Effector memory CD8-positive, alpha-beta T cell (primary cell): ENCODE data around the gene SLC2A8.

Experiments used
- ATAC-seq: fragments of 150-1000 bp; cut with Tn5 transposase; replicated peaks from 2 replicates; pipeline ENCODE4 v1.10.0; 2021; ENCODE audit warnings: mild to moderate bottlenecking, moderate library complexity
- DNase-seq, 3 experiments: peaks; one replicate each; pipeline ENCODE4 v3.0.0; 2021
- H3K27ac Mint-ChIP-seq, 2 donors: one replicate each; pipeline ENCODE4 v1.8.0; 2022; ENCODE audit warnings: mild to moderate bottlenecking in 2 of 2, mixed read lengths in 2 of 2, moderate library complexity in 2 of 2
- H3K27me3 Mint-ChIP-seq, 2 donors: one replicate each; pipeline ENCODE4 v1.8.0; 2022; ENCODE audit warnings: mixed read lengths in 2 of 2
- H3K36me3 Mint-ChIP-seq: one replicate; pipeline ENCODE4 v1.8.0; 2022; ENCODE audit warnings: mild to moderate bottlenecking, moderate library complexity, mixed read lengths; ENCODE audit not compliant: insufficient read depth
- H3K4me1 Mint-ChIP-seq, 2 donors: one replicate each; pipeline ENCODE4 v1.8.0; 2022; ENCODE audit warnings: low read depth in 2 of 2, mixed read lengths in 2 of 2
- H3K4me3 Mint-ChIP-seq, 2 donors: one replicate each; pipeline ENCODE4 v1.8.0; 2022; ENCODE audit warnings: mild to moderate bottlenecking in 2 of 2, mixed read lengths in 2 of 2, moderate library complexity in 2 of 2
- H3K9me3 Mint-ChIP-seq, 2 donors: one replicate each; pipeline ENCODE4 v1.8.0; 2022; ENCODE audit warnings: mixed read lengths in 2 of 2

Gene SLC2A8

GRCh38 chr9:127388856-127389238 is 8.1 kb upstream of the SLC2A8 start:
- H3K27me3 Mint-ChIP-seq: peaks cover 45 to 55% of the 10 kb centered on the region in 2 donors
- H3K9me3 Mint-ChIP-seq: no peaks in the 10 kb centered on the region
- peaks cover 11% of the 10 kb centered on the region for H3K36me3 Mint-ChIP-seq
- ATAC-seq (no peak), DNase-seq (no peak)
- H3K27ac Mint-ChIP-seq: peak overlapping the region; percentile 86 to 92
- H3K4me3 Mint-ChIP-seq: peak overlapping the region; percentile 46 to 49
- H3K4me1 Mint-ChIP-seq: peaks cover 22 to 24% of the 10 kb centered on the region in 2 donors

GRCh38 chr9:127389381-127390247 is 7.4 kb upstream of the SLC2A8 start:
- H3K27ac Mint-ChIP-seq: peak overlapping the region in 1 of 2 donors; percentile 86
- peak overlapping the region in 1 of 2 donors; percentile 46 for H3K4me3 Mint-ChIP-seq
- peaks cover 11% of the 10 kb centered on the region for H3K36me3 Mint-ChIP-seq

DNA sequence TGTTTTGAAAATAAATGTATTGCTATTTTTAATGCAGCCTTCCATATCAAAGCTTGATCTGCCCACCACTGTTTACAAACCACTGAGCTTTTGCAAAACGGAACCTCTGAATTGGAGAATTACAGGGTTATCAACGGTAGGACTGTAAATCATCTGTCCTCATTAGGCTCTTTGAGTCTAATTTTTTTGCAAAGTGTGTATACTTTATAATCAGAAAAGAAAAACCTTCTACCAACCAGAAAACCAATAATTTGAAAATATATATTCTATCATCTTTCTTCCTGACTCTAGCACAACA is 6.8 kb upstream of the SLC2A8 start:
- Mint-ChIP-seq H3K27ac (no peak overlapping the region), H3K36me3 (peaks cover 11% of the 10 kb centered on the region), H3K27me3 (peaks cover 34 to 42% of the 10 kb centered on the region in 2 donors)

More at GRCh38 chr9:127389381-127390247, 7.4 kb upstream of the SLC2A8 start:
- Mint-ChIP-seq H3K4me1 (peaks cover 18 to 20% of the 10 kb centered on the region in 2 donors), H3K9me3 (no peaks in the 10 kb centered on the region), H3K27me3 (peaks cover 38 to 47% of the 10 kb centered on the region in 2 donors)
- DNase-seq (no peak), ATAC-seq (no peak)

DNA sequence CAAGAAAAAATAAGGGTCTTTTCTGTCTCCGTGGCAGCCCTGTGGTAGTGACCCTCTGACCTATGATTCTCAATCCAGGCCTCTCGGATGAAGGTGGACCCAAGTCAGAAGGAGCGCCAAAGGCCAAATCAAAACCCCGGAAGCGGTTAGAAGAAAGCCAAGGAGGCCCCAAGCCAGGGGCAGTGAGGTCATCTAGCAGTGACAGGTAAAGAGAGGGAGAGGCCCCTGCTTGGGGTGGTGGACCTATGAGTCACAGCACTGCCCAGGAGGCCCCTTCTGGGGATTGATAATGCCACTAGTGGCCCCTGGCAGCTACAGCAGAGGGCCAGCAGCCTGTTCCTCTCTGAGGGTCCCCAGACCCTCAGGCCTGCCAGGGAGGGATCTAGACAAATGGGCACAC is 6.4 kb upstream of the SLC2A8 start:
- peaks cover 32 to 38% of the 10 kb centered on the region in 2 donors for H3K27me3 Mint-ChIP-seq
- no peaks in the 10 kb centered on the region for H3K9me3 Mint-ChIP-seq
- peaks cover 11% of the 10 kb centered on the region for H3K36me3 Mint-ChIP-seq
- H3K27ac Mint-ChIP-seq: no peak overlapping the region
- no peak for ATAC-seq
- H3K4me1 Mint-ChIP-seq: peaks cover 18 to 19% of the 10 kb centered on the region in 2 donors
- H3K4me3 Mint-ChIP-seq: no peak overlapping the region
- no peak for DNase-seq

More for the DNA sequence above, 6.8 kb upstream of the SLC2A8 start:
- Mint-ChIP-seq H3K9me3 (no peaks in the 10 kb centered on the region), H3K4me3 (no peak overlapping the region), H3K4me1 (peaks cover 18 to 20% of the 10 kb centered on the region in 2 donors)
- no peak for DNase-seq
- no peak for ATAC-seq

- ATAC-seq (no peak), DNase-seq (no peak)
- Mint-ChIP-seq H3K27ac (no peak overlapping the region), H3K4me1 (peaks cover 18 to 26% of the 10 kb centered on the region in 2 donors), H3K27me3 (peaks cover 17 to 22% of the 10 kb centered on the region in 2 donors), H3K9me3 (no peaks in the 10 kb centered on the region), H3K4me3 (no peak overlapping the region), H3K36me3 (peaks cover 9% of the 10 kb centered on the region)
These were observed 4.8 kb upstream of the SLC2A8 start for GRCh38 chr9:127392166-127392565.

DNA sequence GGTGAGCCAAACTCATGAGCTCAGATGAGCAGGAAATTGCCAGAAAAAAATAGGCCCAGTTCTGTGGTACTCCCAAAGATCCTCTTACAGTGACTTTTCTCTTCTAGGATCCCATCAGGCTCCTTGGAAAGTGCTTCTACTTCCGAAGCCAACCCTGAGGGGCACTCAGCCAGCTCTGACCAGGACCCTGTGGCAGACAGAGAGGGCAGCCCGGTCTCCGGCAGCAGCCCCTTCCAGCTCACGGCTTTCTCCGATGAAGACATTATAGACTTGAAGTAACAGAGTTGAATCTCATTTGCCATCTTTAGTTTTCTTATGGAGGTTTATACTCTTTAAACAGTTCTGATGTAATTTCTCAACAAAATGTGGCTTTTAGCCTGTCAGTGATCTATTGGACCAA is 4.0 kb upstream of the SLC2A8 start:
- Mint-ChIP-seq H3K4me1 (peaks cover 16 to 24% of the 10 kb centered on the region in 2 donors), H3K4me3 (no peak overlapping the region), H3K36me3 (peaks cover 7% of the 10 kb centered on the region), H3K9me3 (no peaks in the 10 kb centered on the region), H3K27ac (no peak overlapping the region), H3K27me3 (peaks cover 17 to 22% of the 10 kb centered on the region in 2 donors)
- no peak for DNase-seq
- no peak for ATAC-seq

GRCh38 chr9:127393645-127394044 is 3.3 kb upstream of the SLC2A8 start:
- ATAC-seq (no peak), DNase-seq (no peak)
- Mint-ChIP-seq H3K36me3 (peaks cover under 1% of the 10 kb centered on the region), H3K4me3 (no peak overlapping the region), H3K27ac (no peak overlapping the region), H3K4me1 (peaks cover 16 to 24% of the 10 kb centered on the region in 2 donors), H3K27me3 (peaks cover 17 to 28% of the 10 kb centered on the region in 2 donors), H3K9me3 (no peaks in the 10 kb centered on the region)

- H3K9me3 Mint-ChIP-seq: no peaks in the 10 kb centered on the region
- H3K4me3 Mint-ChIP-seq: peak overlapping the region; percentile 68 to 85
- no peak for DNase-seq
- ATAC-seq: no peak
- peak overlapping the region in 1 of 2 donors; percentile 23 for H3K27ac Mint-ChIP-seq
- peaks cover 11 to 16% of the 10 kb centered on the region in 2 donors for H3K4me1 Mint-ChIP-seq
- no peaks in the 10 kb centered on the region for H3K36me3 Mint-ChIP-seq
- H3K27me3 Mint-ChIP-seq: peaks cover 12 to 24% of the 10 kb centered on the region in 2 donors
These were observed 1.3 kb upstream of the SLC2A8 start for GRCh38 chr9:127395497-127396252.

- no peaks in the 10 kb centered on the region for H3K9me3 Mint-ChIP-seq
- H3K4me3 Mint-ChIP-seq: peak overlapping the region; percentile 68 to 85
- H3K4me1 Mint-ChIP-seq: peaks cover 11 to 16% of the 10 kb centered on the region in 2 donors
- H3K27ac Mint-ChIP-seq: peak overlapping the region in 1 of 2 donors; percentile 23
- no peaks in the 10 kb centered on the region for H3K36me3 Mint-ChIP-seq
- H3K27me3 Mint-ChIP-seq: peaks cover 11 to 24% of the 10 kb centered on the region in 2 donors
- DNase-seq: no peak
- no peak for ATAC-seq
These were observed 639 bp upstream of the SLC2A8 start for GRCh38 chr9:127396253-127396807.

- Mint-ChIP-seq H3K4me3 (peak overlapping the region; percentile 80 to 85), H3K36me3 (no peaks in the 10 kb centered on the region), H3K4me1 (peaks cover 11 to 16% of the 10 kb centered on the region in 2 donors), H3K27me3 (peaks cover 0 to 10% of the 10 kb centered on the region in 2 donors), H3K27ac (peak overlapping the region; percentile 59 to 85), H3K9me3 (no peaks in the 10 kb centered on the region)
- DNase-seq: peak in 1 of 3 experiments; percentile 16
- ATAC-seq: no peak
These were observed 791 bp downstream of the SLC2A8 start for GRCh38 chr9:127397646-127398274.

GRCh38 chr9:127398275-127398647 is 1.3 kb downstream of the SLC2A8 start:
- ATAC-seq (no peak), DNase-seq (no peak)
- Mint-ChIP-seq H3K9me3 (no peaks in the 10 kb centered on the region), H3K27ac (peak overlapping the region; percentile 59 to 85), H3K27me3 (peaks cover 0 to 8% of the 10 kb centered on the region in 2 donors), H3K4me1 (peaks cover 11 to 16% of the 10 kb centered on the region in 2 donors), H3K36me3 (no peaks in the 10 kb centered on the region), H3K4me3 (peak overlapping the region; percentile 80 to 85)

DNA sequence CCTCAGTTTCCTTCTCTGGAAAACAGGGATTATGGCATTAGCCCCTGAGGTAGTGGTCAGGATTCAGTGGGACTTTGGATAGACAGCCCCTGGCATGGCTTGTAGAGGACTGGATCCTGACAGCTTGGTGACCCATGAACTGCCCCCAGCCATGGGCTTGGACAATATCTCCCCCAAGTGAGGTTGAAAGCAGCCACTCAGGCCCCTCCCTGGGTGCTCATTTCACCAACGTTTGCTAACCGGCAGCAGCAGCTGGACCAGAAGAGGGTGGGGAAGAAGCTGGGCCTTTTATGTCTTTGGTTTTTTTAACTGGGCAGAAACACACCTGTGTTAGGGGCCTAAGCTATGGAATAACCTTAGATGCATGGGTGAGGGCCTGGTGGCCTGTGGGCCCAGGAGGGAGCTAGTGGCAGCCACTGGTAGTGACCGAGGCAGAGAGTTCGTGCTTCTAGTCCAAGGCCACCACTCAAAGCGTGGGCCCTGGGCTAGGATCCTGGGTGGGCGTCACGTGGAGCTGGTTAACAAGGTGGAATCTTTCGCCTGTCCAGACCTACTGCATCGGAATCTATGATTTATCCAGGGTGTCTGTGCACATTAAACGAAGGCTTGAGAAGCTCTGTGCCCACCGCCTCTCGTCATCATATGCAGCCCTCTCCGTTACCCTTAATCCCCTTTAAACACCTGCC is 1.9 kb downstream of the SLC2A8 start:
- no peak for ATAC-seq
- peaks cover 0 to 8% of the 10 kb centered on the region in 2 donors for H3K27me3 Mint-ChIP-seq
- peak overlapping the region; percentile 59 to 85 for H3K27ac Mint-ChIP-seq

More for the DNA sequence above, 1.9 kb downstream of the SLC2A8 start:
- no peak for DNase-seq
- Mint-ChIP-seq H3K9me3 (no peaks in the 10 kb centered on the region), H3K36me3 (no peaks in the 10 kb centered on the region), H3K4me3 (peak overlapping the region; percentile 80 to 85), H3K4me1 (peaks cover 11 to 16% of the 10 kb centered on the region in 2 donors)
